IMR-90 (cell line): ENCODE measurements around the gene TMEM163. TPM values are rescaled to one million over a fixed set of nuclear protein-coding genes. Genes with fewer than 3 reads are reported as not detected.

ENCODE experiments used
- ATAC-seq: fragments of 200-7000 bp; cut with Tn5 transposase; 2 replicates; pipeline ENCODE4 v1.9.1; 2020; ENCODE audit warnings: low read depth, mild to moderate bottlenecking, moderate library complexity
- BruUV-seq: library from RNA; stranded (reverse); fragments of 400-500 nt; replicated peaks from 2 replicates; lab custom pipeline; 2021; lab: Mats Ljungman, UMichigan
- CTCF ChIA-PET: fragments of 300-600 bp; formaldehyde crosslinking; extraction: SDS; loops from one replicate; lab custom pipeline; 2021; ENCODE audit warnings: antibody characterized with exemption; lab: Yijun Ruan, JAX
- POLR2A ChIA-PET: fragments of 300-600 bp; sonication (Branson Sonifier 250); formaldehyde crosslinking; loops from one replicate; lab custom pipeline; 2022; ENCODE audit warnings: antibody characterized with exemption; ENCODE audit not compliant: unreplicated experiment; lab: Charles Lee
- DNase-seq: peaks from one replicate; pipeline ENCODE4 v3.0.0; 2013
- H2AFZ ChIP-seq: replicated peaks from 2 replicates; pipeline ENCODE3; 2013; ENCODE audit warnings: low read length, mild to moderate bottlenecking; ENCODE audit not compliant: poor library complexity
- H2AK5ac ChIP-seq: 2 replicates; pipeline ENCODE4 v1.6.1; 2013; ENCODE audit warnings: low read depth, low read length, inconsistent platforms
- H2AK9ac ChIP-seq: replicated peaks from 2 replicates; pipeline ENCODE3; 2013; ENCODE audit warnings: mild to moderate bottlenecking, low read depth, low read length, moderate library complexity; ENCODE audit not compliant: poor library complexity
- H2BK120ac ChIP-seq: 2 replicates; pipeline ENCODE4 v1.6.1; 2013; ENCODE audit warnings: low read depth, low read length, inconsistent platforms
- H2BK15ac ChIP-seq: 3 replicates; pipeline ENCODE4 v1.6.1; 2013; ENCODE audit warnings: low read depth, low read length, inconsistent platforms
- H2BK20ac ChIP-seq: 2 replicates; pipeline ENCODE4 v1.6.1; 2013; ENCODE audit warnings: low read depth, mild to moderate bottlenecking, inconsistent platforms, low read length, moderate library complexity
- H2BK5ac ChIP-seq: 2 replicates; pipeline ENCODE4 v1.6.1; 2013; ENCODE audit warnings: mild to moderate bottlenecking, low read depth, low read length, inconsistent platforms; ENCODE audit not compliant: poor library complexity, severe bottlenecking
- H3K14ac ChIP-seq: replicated peaks from 2 replicates; pipeline ENCODE4 v1.6.1; 2013; ENCODE audit warnings: low read depth, low read length, inconsistent platforms
- H3K18ac ChIP-seq: 2 replicates; pipeline ENCODE4 v1.6.1; 2013; ENCODE audit warnings: low read depth, low read length, control low read depth
- H3K23ac ChIP-seq: 2 replicates; pipeline ENCODE4 v1.6.1; 2013; ENCODE audit warnings: low read depth, low read length, inconsistent platforms
- H3K27ac ChIP-seq: 2 replicates; pipeline ENCODE4 v1.5.1; 2013; ENCODE audit warnings: mild to moderate bottlenecking, control low read depth, low read length; ENCODE audit not compliant: insufficient read depth
- H3K27me3 ChIP-seq: 2 replicates; pipeline ENCODE4 v1.6.1; 2013; ENCODE audit warnings: low read length; ENCODE audit not compliant: control insufficient read depth, insufficient read depth
- H3K36me3 ChIP-seq: 2 replicates; pipeline ENCODE4 v1.6.1; 2013; ENCODE audit warnings: low read length, mixed read lengths; ENCODE audit not compliant: control insufficient read depth, insufficient read depth
- H3K4ac ChIP-seq: 2 replicates; pipeline ENCODE4 v1.6.1; 2013; ENCODE audit warnings: low read depth, low read length, inconsistent platforms
- H3K4me1 ChIP-seq: 2 replicates; pipeline ENCODE4 v1.6.1; 2013; ENCODE audit warnings: low read length, mixed read lengths; ENCODE audit not compliant: control insufficient read depth, insufficient read depth
- H3K4me2 ChIP-seq: 2 replicates; pipeline ENCODE4 v1.6.1; 2013; ENCODE audit warnings: low read depth, mild to moderate bottlenecking, control low read depth, low read length, moderate library complexity
- H3K4me3 ChIP-seq: 2 replicates; pipeline ENCODE4 v1.5.1; 2013; ENCODE audit warnings: low read depth, mild to moderate bottlenecking, control low read depth, low read length, moderate library complexity; ENCODE audit not compliant: insufficient read depth
- H3K56ac ChIP-seq: 2 replicates; pipeline ENCODE4 v1.6.1; 2013; ENCODE audit warnings: low read length, inconsistent platforms; ENCODE audit not compliant: insufficient read depth; ENCODE audit errors: extremely low read depth
- H3K79me1 ChIP-seq, 2 experiments: 2 replicates each; pipeline ENCODE4 v1.6.1; 2013; ENCODE audit warnings: low read length in 2 of 2, inconsistent platforms in 1 of 2, low read depth in 1 of 2
- H3K9ac ChIP-seq: 2 replicates; pipeline ENCODE4 v1.6.1; 2013; ENCODE audit warnings: low read depth, low read length, control low read depth
- H3K9me1 ChIP-seq: 2 replicates; pipeline ENCODE4 v1.6.1; 2013; ENCODE audit warnings: low read length, inconsistent platforms; ENCODE audit not compliant: insufficient read depth
- H3K9me3 ChIP-seq: 2 replicates; pipeline ENCODE4 v1.6.1; 2013; ENCODE audit warnings: low read length; ENCODE audit not compliant: control insufficient read depth, insufficient read depth
- H4K20me1 ChIP-seq: 2 replicates; pipeline ENCODE4 v1.6.1; 2013; ENCODE audit warnings: low read length, inconsistent platforms; ENCODE audit not compliant: insufficient read depth
- H4K5ac ChIP-seq: 2 replicates; pipeline ENCODE4 v1.6.1; 2013; ENCODE audit warnings: mild to moderate bottlenecking, low read depth, low read length, control low read depth
- H4K8ac ChIP-seq, 2 experiments: 2 replicates each; pipeline ENCODE4 v1.6.1; 2013; ENCODE audit warnings: low read depth in 2 of 2, low read length in 2 of 2, control low read depth in 1 of 2, inconsistent platforms in 1 of 2
- H4K91ac ChIP-seq: 2 replicates; pipeline ENCODE4 v1.6.1; 2013; ENCODE audit warnings: low read depth, low read length, inconsistent platforms; ENCODE audit not compliant: insufficient read depth
- MAFK ChIP-seq: IDR thresholded peaks from 2 replicates; pipeline ENCODE4 v1.6.1; 2012; ENCODE audit warnings: low read depth, low read length, improper control_type of control experiment
- MAZ ChIP-seq: IDR thresholded peaks from 2 replicates; pipeline ENCODE4 v1.6.1; 2012; ENCODE audit warnings: low read depth, mild to moderate bottlenecking, low read length, improper control_type of control experiment, moderate library complexity, borderline replicate concordance
- POLR2A ChIP-seq: IDR thresholded peaks from 2 replicates; pipeline ENCODE4 v1.6.1; 2012; ENCODE audit warnings: mild to moderate bottlenecking, low read depth, low read length
- SMC3 ChIP-seq: fragments of 150-350 bp; IDR thresholded peaks from 2 replicates; pipeline ENCODE4 v1.6.1; 2016; ENCODE audit warnings: low read depth, mild to moderate bottlenecking, antibody characterized with exemption, low read length, moderate library complexity
- WGBS, 2 experiments: methylation state at CpG; one replicate each; pipeline versions ENCODE4 v1.1.5 to v1.1.7; 2013; ENCODE audit warnings: missing lambda C conversion rate in 2 of 2; ENCODE audit not compliant: insufficient read length in 1 of 2; ENCODE audit errors: extremely low coverage in 2 of 2; 5-methylcytosine and 5-hydroxymethylcytosine counted together
- dilution Hi-C: fragments of 300-500 bp; cut with HindIII; formaldehyde crosslinking; loops from one replicate; pipeline ENCODE4 v1.14.3; 2018; ENCODE audit warnings: low sequenced_read_pairs; ENCODE audit not compliant: unreplicated experiment
- in situ Hi-C: fragments of 300-500 bp; cut with MboI; formaldehyde crosslinking; loops from 3 replicates; pipeline ENCODE4 v1.14.3; 2019; ENCODE audit warnings: low sequenced_read_pairs, inconsistent platforms, mixed read lengths
- intact Hi-C: fragments of 100-400 bp; cut with micrococcal nuclease; formaldehyde crosslinking; loops from 2 replicates; pipeline ENCODE4 v1.10.0; 2022
- polyA plus RNA-seq, 3 experiments: library from polyadenylated mRNA; depleted of rRNA; stranded (reverse); fragments of >200 nt; gene quantifications; 2 replicates each; pipeline ENCODE4 v1.2.3, GENCODE V29; 2012; ENCODE audit warnings: low replicate concordance in 1 of 3
- total RNA-seq: library from RNA; depleted of rRNA; stranded (reverse); fragments of >200 nt; gene quantifications from 2 replicates; pipeline ENCODE4 v1.2.3, GENCODE V29; 2012
- TF ChIP-seq, protein P1 (sequence below): conservative IDR thresholded peaks from 2 replicates; pipeline ENCODE4 v1.5.1; 2012; ENCODE audit warnings: mild to moderate bottlenecking, low read depth, low read length, improper control_type of control experiment
- TF ChIP-seq, protein P2 (sequence below): fragments of 150-350 bp; IDR thresholded peaks from 2 replicates; pipeline ENCODE4 v1.6.1; 2016; ENCODE audit warnings: low read depth, mild to moderate bottlenecking, low read length, moderate library complexity, borderline replicate concordance

TMEM163 gene
- total and polyA plus RNA-seq, 2 of the 4 experiments (the other 2 are of a cell fraction), result not detected

DNA sequence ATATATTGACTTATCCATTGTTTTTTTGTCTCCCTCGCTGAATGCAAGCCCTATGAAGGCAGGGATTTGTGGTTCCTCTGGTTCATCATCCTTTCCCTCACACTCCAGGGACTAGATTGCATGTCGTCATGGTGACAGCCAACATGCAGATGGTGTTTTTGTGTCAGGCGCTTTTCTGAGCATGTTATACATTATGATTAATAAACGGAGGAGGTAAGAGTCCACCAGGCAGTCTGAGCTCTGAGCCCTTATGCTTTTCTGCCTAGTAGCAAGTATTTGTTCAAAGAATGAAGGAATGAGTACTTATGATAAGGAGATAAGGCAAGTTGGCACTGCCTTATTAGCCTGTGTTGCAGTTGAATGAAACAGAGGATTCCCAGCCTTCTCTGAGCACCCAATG lies 283.3 kb downstream of the TMEM163 start:
- Histone ChIP-seq H2BK120ac (no peak overlapping the region), H2BK15ac (no peak overlapping the region), H3K27me3 (no peaks in the 10 kb centered on the region), H3K79me1 (peaks cover 0 to 39% of the 10 kb centered on the region in 2 experiments; a peak in 3 of 4 replicates), H3K9ac (no peak overlapping the region), H4K91ac (no peak overlapping the region), H3K9me1 (peaks cover 18% of the 10 kb centered on the region), H2AK5ac (no peak overlapping the region), H3K56ac (no peak overlapping the region), H3K14ac (no peak overlapping the region), H3K4me1 (peaks cover 17% of the 10 kb centered on the region), H3K23ac (no peak overlapping the region), H2BK20ac (no peak overlapping the region), H3K36me3 (peaks cover 47% of the 10 kb centered on the region), H3K18ac (no peak overlapping the region), H3K4me3 (no peak overlapping the region), H2AFZ (no peak overlapping the region), H4K5ac (no peak overlapping the region), H3K4me2 (no peak overlapping the region), H3K4ac (no peak overlapping the region), H4K8ac (no peak overlapping the region), H2AK9ac (no peak overlapping the region), H3K9me3 (no peaks in the 10 kb centered on the region), H3K27ac (no peak overlapping the region), H2BK5ac (no peak overlapping the region), H4K20me1 (no peaks in the 10 kb centered on the region)
- CTCF ChIA-PET, result no interaction called here
- TF ChIP-seq SMC3, result no peak
- TF ChIP-seq, protein P1, sequence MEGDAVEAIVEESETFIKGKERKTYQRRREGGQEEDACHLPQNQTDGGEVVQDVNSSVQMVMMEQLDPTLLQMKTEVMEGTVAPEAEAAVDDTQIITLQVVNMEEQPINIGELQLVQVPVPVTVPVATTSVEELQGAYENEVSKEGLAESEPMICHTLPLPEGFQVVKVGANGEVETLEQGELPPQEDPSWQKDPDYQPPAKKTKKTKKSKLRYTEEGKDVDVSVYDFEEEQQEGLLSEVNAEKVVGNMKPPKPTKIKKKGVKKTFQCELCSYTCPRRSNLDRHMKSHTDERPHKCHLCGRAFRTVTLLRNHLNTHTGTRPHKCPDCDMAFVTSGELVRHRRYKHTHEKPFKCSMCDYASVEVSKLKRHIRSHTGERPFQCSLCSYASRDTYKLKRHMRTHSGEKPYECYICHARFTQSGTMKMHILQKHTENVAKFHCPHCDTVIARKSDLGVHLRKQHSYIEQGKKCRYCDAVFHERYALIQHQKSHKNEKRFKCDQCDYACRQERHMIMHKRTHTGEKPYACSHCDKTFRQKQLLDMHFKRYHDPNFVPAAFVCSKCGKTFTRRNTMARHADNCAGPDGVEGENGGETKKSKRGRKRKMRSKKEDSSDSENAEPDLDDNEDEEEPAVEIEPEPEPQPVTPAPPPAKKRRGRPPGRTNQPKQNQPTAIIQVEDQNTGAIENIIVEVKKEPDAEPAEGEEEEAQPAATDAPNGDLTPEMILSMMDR, result no peak
- no peak for TF ChIP-seq MAFK
- TF ChIP-seq MAZ, result no peak
- no peak for TF ChIP-seq POLR2A
- TF ChIP-seq, protein P2, sequence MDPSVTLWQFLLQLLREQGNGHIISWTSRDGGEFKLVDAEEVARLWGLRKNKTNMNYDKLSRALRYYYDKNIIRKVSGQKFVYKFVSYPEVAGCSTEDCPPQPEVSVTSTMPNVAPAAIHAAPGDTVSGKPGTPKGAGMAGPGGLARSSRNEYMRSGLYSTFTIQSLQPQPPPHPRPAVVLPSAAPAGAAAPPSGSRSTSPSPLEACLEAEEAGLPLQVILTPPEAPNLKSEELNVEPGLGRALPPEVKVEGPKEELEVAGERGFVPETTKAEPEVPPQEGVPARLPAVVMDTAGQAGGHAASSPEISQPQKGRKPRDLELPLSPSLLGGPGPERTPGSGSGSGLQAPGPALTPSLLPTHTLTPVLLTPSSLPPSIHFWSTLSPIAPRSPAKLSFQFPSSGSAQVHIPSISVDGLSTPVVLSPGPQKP, result no peak
- in situ Hi-C loops, result no loop called here
- ATAC-seq, result no peak
- WGBS, 2 experiments, result no CpG with 5 or more reads among the region's 4 CpGs
- dilution Hi-C loops, result no loop called here
- BruUV-seq, result no TSS peak
- intact Hi-C loops, result no loop called here
- DNase-seq, result no peak
- POLR2A ChIA-PET, result no interaction called here
